Ectodermal cell (in vitro differentiated cells): ENCODE results near the gene PACS1. TPM values are rescaled to one million over a fixed set of nuclear protein-coding genes. Genes with fewer than 3 reads are reported as not detected.
"Not testable (repeated sequence)": the region's sequence is repeated elsewhere in the genome, so short reads cannot be mapped to it uniquely, and the experiment has no call there.

Experiments
- H3K27ac ChIP-seq: 2 replicates; pipeline ENCODE4 v1.7.0; 2013; ENCODE audit warnings: mild to moderate bottlenecking, low read depth, low read length; ENCODE audit not compliant: insufficient read depth, poor library complexity, severe bottlenecking
- H3K27me3 ChIP-seq: 2 replicates; pipeline ENCODE4 v1.7.0; 2013; ENCODE audit warnings: mild to moderate bottlenecking, low read length; ENCODE audit not compliant: insufficient read depth, control insufficient read depth, poor library complexity, severe bottlenecking
- H3K36me3 ChIP-seq: one replicate; pipeline ENCODE4 v1.7.0; 2013; ENCODE audit warnings: low read length; ENCODE audit not compliant: control insufficient read depth, insufficient read depth
- H3K4me1 ChIP-seq: one replicate; pipeline ENCODE4 v1.7.0; 2013; ENCODE audit warnings: low read length; ENCODE audit not compliant: control insufficient read depth, insufficient read depth
- H3K4me3 ChIP-seq: 2 replicates; pipeline ENCODE4 v1.7.0; 2013; ENCODE audit warnings: low read depth, low read length, control low read depth; ENCODE audit not compliant: insufficient read depth
- H3K9me3 ChIP-seq: 2 replicates; pipeline ENCODE4 v1.7.0; 2013; ENCODE audit warnings: mild to moderate bottlenecking, low read length, moderate library complexity; ENCODE audit not compliant: control insufficient read depth
- WGBS, 2 experiments: methylation state at CpG; one replicate each; pipeline ENCODE4 v1.1.7; 2013; ENCODE audit warnings: missing lambda C conversion rate in 2 of 2; 5-methylcytosine and 5-hydroxymethylcytosine counted together
- polyA plus RNA-seq, 4 experiments: library from polyadenylated mRNA; stranded (reverse); fragments of 50-300 nt; gene quantifications; one replicate each; pipeline ENCODE4 v1.2.3, GENCODE V29; 2013

Gene PACS1
- polyA plus RNA-seq (2013, experiment 1 of 4): 47.3 TPM
- polyA plus RNA-seq (2013, experiment 2 of 4): 50.3 TPM
- polyA plus RNA-seq (2013, experiment 3 of 4): 30.6 TPM
- 38.3 TPM for polyA plus RNA-seq (2013, experiment 4 of 4)

- no peaks in the 10 kb centered on the region for H3K9me3 ChIP-seq
- peaks cover 8% of the 10 kb centered on the region for H3K4me1 ChIP-seq
- peak within 1 kb of the TSS; percentile 78 for H3K4me3 ChIP-seq
- peaks cover 31% of the 10 kb centered on the region for H3K36me3 ChIP-seq
- H3K27me3 ChIP-seq: no peaks in the 10 kb centered on the region
- WGBS, 2 experiments: 1 to 2% methylated on average over 120 of the region's 120 CpGs
- H3K27ac ChIP-seq: peak within 1 kb of the TSS; percentile 68
Measured at GRCh38 chr11:66069715-66070603, at the start of gene PACS1. Gene PACS1 (plus strand): TSS chr11:66070272. CDS start chr11:66070487, 215 bp downstream.

- 90% methylated on average over 23 to 25 of the region's 25 CpGs for WGBS, 2 experiments
- Histone ChIP-seq H3K36me3 (no peaks in the 10 kb centered on the region), H3K27me3 (peaks cover 30% of the 10 kb centered on the region), H3K4me1 (no peaks in the 10 kb centered on the region), H3K9me3 (no peaks in the 10 kb centered on the region), H3K4me3 (no peak overlapping the region), H3K27ac (no peak overlapping the region)
Measured at GRCh38 chr11:66020618-66021357, 49.3 kb upstream of the PACS1 start.

- 31% methylated on average over 46 of the region's 46 CpGs for WGBS, 2 experiments
- Histone ChIP-seq H3K4me1 (no peaks in the 10 kb centered on the region), H3K4me3 (no peak overlapping the region), H3K9me3 (no peaks in the 10 kb centered on the region), H3K36me3 (no peaks in the 10 kb centered on the region), H3K27me3 (peaks cover 30% of the 10 kb centered on the region), H3K27ac (no peak overlapping the region)
Measured at GRCh38 chr11:66022401-66023185, 47.5 kb upstream of the PACS1 start.

GRCh38 chr11:66023186-66023440, 47.0 kb upstream of the PACS1 start:
- H3K4me3 ChIP-seq, H3K4me1 ChIP-seq, H3K36me3 ChIP-seq, H3K9me3 ChIP-seq, H3K27ac ChIP-seq: not testable (repeated sequence)
- 79 to 82% methylated on average over 5 of the region's 5 CpGs for WGBS, 2 experiments
- H3K27me3 ChIP-seq: peaks cover 33% of the 10 kb centered on the region

- 90 to 93% methylated on average over 18 of the region's 18 CpGs for WGBS, 2 experiments
- no peaks in the 10 kb centered on the region for H3K9me3 ChIP-seq
- H3K4me1 ChIP-seq: no peaks in the 10 kb centered on the region
- H3K36me3 ChIP-seq: no peaks in the 10 kb centered on the region
- H3K27ac ChIP-seq: no peak within 1 kb of the TSS
- peaks cover 28% of the 10 kb centered on the region for H3K27me3 ChIP-seq
- no peak within 1 kb of the TSS for H3K4me3 ChIP-seq
Measured at GRCh38 chr11:66026017-66026529, 44.0 kb upstream of the PACS1 start, which contains the start of gene CATSPER1. Gene CATSPER1 (minus strand): TSS chr11:66026479. CDS start chr11:66026379, 100 bp downstream.

- 92 to 93% methylated on average over 7 to 8 of the region's 8 CpGs for WGBS, 2 experiments
- H3K27me3 ChIP-seq: peaks cover 1% of the 10 kb centered on the region
- H3K9me3 ChIP-seq: no peaks in the 10 kb centered on the region
- no peaks in the 10 kb centered on the region for H3K36me3 ChIP-seq
- H3K4me3 ChIP-seq: no peak overlapping the region
- H3K4me1 ChIP-seq: no peaks in the 10 kb centered on the region
- no peak overlapping the region for H3K27ac ChIP-seq
Measured at GRCh38 chr11:66032957-66033735, 36.9 kb upstream of the PACS1 start.

GRCh38 chr11:66035653-66036333, 34.3 kb upstream of the PACS1 start:
- no peaks in the 10 kb centered on the region for H3K36me3 ChIP-seq
- no peaks in the 10 kb centered on the region for H3K27me3 ChIP-seq
- WGBS, 2 experiments: 84 to 86% methylated on average over 9 of the region's 9 CpGs

GRCh38 chr11:66036334-66036710, 33.8 kb upstream of the PACS1 start:
- WGBS, 2 experiments: 88 to 89% methylated on average over 5 of the region's 5 CpGs
- H3K4me1 ChIP-seq: no peaks in the 10 kb centered on the region
- peaks cover 1% of the 10 kb centered on the region for H3K36me3 ChIP-seq
- H3K27ac ChIP-seq: no peak overlapping the region
- no peak overlapping the region for H3K4me3 ChIP-seq
- no peaks in the 10 kb centered on the region for H3K9me3 ChIP-seq
- H3K27me3 ChIP-seq: no peaks in the 10 kb centered on the region

More at GRCh38 chr11:66035653-66036333, 34.3 kb upstream of the PACS1 start:
- Histone ChIP-seq H3K27ac (no peak overlapping the region), H3K9me3 (no peaks in the 10 kb centered on the region), H3K4me1 (no peaks in the 10 kb centered on the region), H3K4me3 (no peak overlapping the region)

- WGBS, 2 experiments: 88 to 91% methylated on average over 3 of the region's 3 CpGs
- Histone ChIP-seq H3K9me3 (no peaks in the 10 kb centered on the region), H3K27ac (no peak overlapping the region), H3K4me3 (no peak overlapping the region), H3K36me3 (peaks cover 8% of the 10 kb centered on the region), H3K4me1 (no peaks in the 10 kb centered on the region), H3K27me3 (no peaks in the 10 kb centered on the region)
Measured at GRCh38 chr11:66037327-66037726, 32.7 kb upstream of the PACS1 start.
